Activated CD4-positive, alpha-beta T cell treated with anti-CD3 and anti-CD28 coated beads, Interleukin-2, amount 50 U/mL, for 48 hours (primary cell): ENCODE results near the gene BCL2L13.

Experiments
- DNase-seq, 2 experiments: peaks; one replicate each; pipeline ENCODE4 v3.0.0-alpha.2; 2020

Gene BCL2L13

GRCh38 chr22:17767233-17768065, 128.9 kb downstream of the BCL2L13 start:
- peak; percentile 57 to 75 for DNase-seq

- DNase-seq: no peak
Observed at GRCh38 chr22:17769013-17769715, 130.6 kb downstream of the BCL2L13 start.

- no peak for DNase-seq
Observed at GRCh38 chr22:17769716-17770082, 131.1 kb downstream of the BCL2L13 start.

GRCh38 chr22:17770180-17771077, 131.9 kb downstream of the BCL2L13 start:
- DNase-seq: no peak

- DNase-seq: no peak
Observed at GRCh38 chr22:17772249-17772957, 133.8 kb downstream of the BCL2L13 start.

GRCh38 chr22:17772958-17773605, 134.5 kb downstream of the BCL2L13 start:
- DNase-seq: no peak

GRCh38 chr22:17773606-17774205, 135.1 kb downstream of the BCL2L13 start:
- peak; percentile 64 to 74 for DNase-seq

GRCh38 chr22:17774206-17774925, 135.8 kb downstream of the BCL2L13 start, which contains the start of gene BID:
BID (minus strand) TSS chr22:17774469; CDS start chr22:17750116, 24,353 bp downstream.
- DNase-seq: peak in 1 of 2 experiments; percentile 39

- DNase-seq: no peak
Observed at GRCh38 chr22:17774926-17775685, 136.5 kb downstream of the BCL2L13 start.

- no peak for DNase-seq
Observed at GRCh38 chr22:17775781-17776465, 137.4 kb downstream of the BCL2L13 start.

GRCh38 chr22:17777005-17777716, 138.6 kb downstream of the BCL2L13 start:
- DNase-seq: peak; percentile 63 to 77

- no peak for DNase-seq
Observed at GRCh38 chr22:17777717-17778044, 139.1 kb downstream of the BCL2L13 start.

GRCh38 chr22:17778412-17778976, 139.9 kb downstream of the BCL2L13 start:
- no peak for DNase-seq

- DNase-seq: no peak
Observed at GRCh38 chr22:17779286-17780115, 140.9 kb downstream of the BCL2L13 start.

GRCh38 chr22:17780116-17780740, 141.7 kb downstream of the BCL2L13 start:
- DNase-seq: no peak
